OCI-LY7 (cell line): ENCODE results near the gene LRRC52.

Experiments
- CTCF ChIP-seq: fragments of 200-600 bp; sonication (generic); conservative IDR thresholded peaks from 2 replicates; pipeline ENCODE4 v1.5.1; 2014; ENCODE audit warnings: mild to moderate bottlenecking, antibody characterized with exemption, low read length, moderate library complexity, mixed read lengths
- EZH2phosphoT487 ChIP-seq: fragments of 200-600 bp; sonication (generic); IDR thresholded peaks from 2 replicates; pipeline ENCODE4 v1.6.1; 2018; ENCODE audit warnings: low read depth, borderline replicate concordance, mild to moderate bottlenecking, mixed run types, antibody characterized with exemption, low read length, moderate library complexity, mixed read lengths

DNA sequence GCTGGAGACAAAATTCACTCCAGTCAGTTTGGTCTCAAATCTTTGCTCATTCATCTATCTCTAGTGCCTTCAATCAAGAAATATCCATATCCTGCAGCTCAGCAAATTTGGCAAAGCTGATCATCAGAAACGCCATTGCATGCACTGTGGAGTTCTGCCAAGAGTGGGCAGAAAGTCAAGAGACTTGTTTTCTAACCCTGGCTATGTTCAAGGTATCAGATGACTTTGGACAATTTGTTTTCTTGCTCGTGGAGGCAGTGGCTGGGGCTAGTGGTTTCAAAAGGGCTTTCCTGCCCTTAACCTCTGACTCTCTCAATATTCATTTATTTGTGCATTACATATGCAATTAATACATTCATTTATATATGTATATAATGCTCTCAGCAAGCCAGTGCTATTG lies 12.8 kb upstream of the LRRC52 start:
- TF ChIP-seq CTCF: no peak
- TF ChIP-seq EZH2phosphoT487: no peak
